Cardiac muscle cell (in vitro differentiated cells and primary cell): ENCODE data around the gene COL6A2. TPM values are rescaled to one million over a fixed set of nuclear protein-coding genes. Genes with fewer than 3 reads are reported as not detected.

Experiments used
- DNase-seq, 2 donors: peaks; one replicate each; pipeline versions ENCODE4 v3.0.0 to v3.0.0-alpha.2; 2010 to 2017; ENCODE audit warnings: low read depth in 1 of 2, low spot score in 1 of 2
- H3K27ac ChIP-seq: fragments of 200-600 bp; sonication (generic); 2 replicates; pipeline ENCODE4 v1.5.1; 2016
- H3K27me3 ChIP-seq: fragments of 200-600 bp; sonication (generic); 2 replicates; pipeline ENCODE4 v1.6.0; 2016; ENCODE audit warnings: control low read depth
- H3K36me3 ChIP-seq: fragments of 200-600 bp; sonication (generic); 2 replicates; pipeline ENCODE4 v1.5.1; 2016; ENCODE audit warnings: control low read depth
- H3K4me1 ChIP-seq: fragments of 200-600 bp; sonication (generic); 2 replicates; pipeline ENCODE4 v1.8.1; 2017; ENCODE audit warnings: low read depth, mild to moderate bottlenecking, mixed run types
- H3K4me3 ChIP-seq: fragments of 200-600 bp; sonication (generic); 2 replicates; pipeline ENCODE4 v1.5.1; 2016; ENCODE audit warnings: mild to moderate bottlenecking
- H3K9me3 ChIP-seq: fragments of 200-600 bp; sonication (generic); 2 replicates; pipeline ENCODE4 v1.5.1; 2017; ENCODE audit warnings: low read depth, mild to moderate bottlenecking, control low read depth
- CTCF ChIP-seq: IDR thresholded peaks from 2 replicates; pipeline ENCODE4 v1.5.1; 2012; ENCODE audit warnings: low read depth, mild to moderate bottlenecking, low read length
- polyA plus RNA-seq: library from polyadenylated mRNA; unstranded; fragments of >200 nt; fragmentation: Nextera tagmentation; extraction: Ambion mirVana; gene quantifications from 2 replicates; pipeline ENCODE4 v1.2.1, GENCODE V29; 2016
- total RNA-seq: library from RNA; depleted of rRNA; stranded (reverse); fragments of >200 nt; gene quantifications from 2 replicates; pipeline ENCODE4 v1.2.3, GENCODE V29; 2016

The COL6A2 gene
- total and polyA plus RNA-seq, 2 experiments from 2014 or later: 153 to 260 TPM

- H3K4me1 ChIP-seq: peaks cover 31% of the 10 kb centered on the region
- H3K27me3 ChIP-seq: no peaks in the 10 kb centered on the region
- no peak for DNase-seq
- peak overlapping the region; percentile 98 for H3K27ac ChIP-seq
- TF ChIP-seq CTCF: no peak
- no peaks in the 10 kb centered on the region for H3K36me3 ChIP-seq
- H3K4me3 ChIP-seq: no peak overlapping the region
- H3K9me3 ChIP-seq: no peaks in the 10 kb centered on the region
Observed at GRCh38 chr21:46126309-46127238, 28.7 kb downstream of the COL6A2 start.

GRCh38 chr21:46127239-46128105 lies 29.6 kb downstream of the COL6A2 start:
- Histone ChIP-seq H3K4me3 (no peak overlapping the region), H3K36me3 (no peaks in the 10 kb centered on the region), H3K27me3 (no peaks in the 10 kb centered on the region), H3K9me3 (no peaks in the 10 kb centered on the region), H3K4me1 (peaks cover 31% of the 10 kb centered on the region), H3K27ac (peak overlapping the region; percentile 98)
- no peak for DNase-seq
- TF ChIP-seq CTCF: no peak

- DNase-seq: peak in 1 of 2 donors; percentile 95
- Histone ChIP-seq H3K36me3 (no peaks in the 10 kb centered on the region), H3K27me3 (no peaks in the 10 kb centered on the region), H3K27ac (peak overlapping the region; percentile 98), H3K4me1 (peaks cover 31% of the 10 kb centered on the region), H3K9me3 (no peaks in the 10 kb centered on the region), H3K4me3 (no peak overlapping the region)
- TF ChIP-seq CTCF: no peak
Observed at GRCh38 chr21:46128106-46128932, 30.4 kb downstream of the COL6A2 start.

GRCh38 chr21:46128933-46129571 lies 31.1 kb downstream of the COL6A2 start:
- peak in 1 of 2 donors; percentile 29 for DNase-seq
- Histone ChIP-seq H3K27ac (peak overlapping the region; percentile 98), H3K9me3 (no peaks in the 10 kb centered on the region), H3K4me3 (no peak overlapping the region), H3K27me3 (no peaks in the 10 kb centered on the region), H3K4me1 (peaks cover 31% of the 10 kb centered on the region), H3K36me3 (no peaks in the 10 kb centered on the region)
- TF ChIP-seq CTCF: no peak
